Liver (tissue), 9 donors: ENCODE measurements around the gene TTLL4. TPM values are rescaled to one million over a fixed set of nuclear protein-coding genes. Genes with fewer than 3 reads are reported as not detected.

Experiments used
- DNase-seq: peaks from one replicate; pipeline ENCODE4 v3.0.0-alpha.2; 2017; ENCODE audit warnings: low spot score
- H3K27ac ChIP-seq, 2 donors: one replicate each; pipeline ENCODE4 v1.7.0; 2013; ENCODE audit warnings: inconsistent platforms in 2 of 2, low read length in 2 of 2, control low read depth in 1 of 2, low read depth in 1 of 2, mild to moderate bottlenecking in 1 of 2
- H3K27me3 ChIP-seq, 4 donors: one replicate each; pipeline versions ENCODE4 v1.6.1 to v1.7.0; 2013; ENCODE audit warnings: low read length in 3 of 4, inconsistent platforms in 1 of 4, mild to moderate bottlenecking in 1 of 4, moderate library complexity in 1 of 4; ENCODE audit not compliant: control insufficient read depth in 4 of 4, insufficient read depth in 4 of 4
- H3K36me3 ChIP-seq, 4 donors: one replicate each; pipeline versions ENCODE4 v1.6.1 to v1.7.0; 2013; ENCODE audit warnings: low read length in 3 of 4, mild to moderate bottlenecking in 3 of 4, low read depth in 1 of 4, moderate library complexity in 1 of 4; ENCODE audit not compliant: control insufficient read depth in 4 of 4, insufficient read depth in 3 of 4
- H3K4me1 ChIP-seq, 4 donors: one replicate each; pipeline versions ENCODE4 v1.6.1 to v1.7.0; 2013; ENCODE audit warnings: low read length in 3 of 4, mild to moderate bottlenecking in 3 of 4, moderate library complexity in 1 of 4; ENCODE audit not compliant: control insufficient read depth in 4 of 4, insufficient read depth in 4 of 4
- H3K4me3 ChIP-seq, 3 donors: one replicate each; pipeline versions ENCODE4 v1.6.1 to v1.7.0; 2013; ENCODE audit warnings: low read length in 3 of 3, control low read depth in 1 of 3, low read depth in 1 of 3, mild to moderate bottlenecking in 1 of 3
- H3K9ac ChIP-seq, 2 donors: one replicate each; pipeline ENCODE4 v1.7.0; 2013; ENCODE audit warnings: low read length in 2 of 2, mild to moderate bottlenecking in 2 of 2, moderate library complexity in 2 of 2, control low read depth in 1 of 2, low read depth in 1 of 2
- H3K9me3 ChIP-seq, 4 donors: one replicate each; pipeline versions ENCODE4 v1.6.1 to v1.7.0; 2013; ENCODE audit warnings: low read length in 3 of 4; ENCODE audit not compliant: control insufficient read depth in 4 of 4
- ATF3 ChIP-seq: IDR thresholded peaks from 2 replicates; pipeline ENCODE4 v1.6.1; 2016; ENCODE audit warnings: antibody characterized with exemption
- EGR1 ChIP-seq, 2 donors: IDR thresholded peaks; 2 replicates each; pipeline ENCODE4 v1.6.1; 2016 to 2018; ENCODE audit warnings: antibody characterized with exemption in 2 of 2, low read depth in 2 of 2
- FOXA1 ChIP-seq: IDR thresholded peaks from 2 replicates; pipeline ENCODE4 v1.6.1; 2016; ENCODE audit warnings: antibody characterized with exemption
- FOXA2 ChIP-seq: IDR thresholded peaks from 2 replicates; pipeline ENCODE4 v1.6.1; 2016; ENCODE audit warnings: antibody characterized with exemption
- GABPA ChIP-seq, 2 donors: IDR thresholded peaks in 1 of 2; conservative IDR thresholded peaks in 1 of 2; 2 replicates each; pipeline ENCODE4 v1.6.1; 2016; ENCODE audit warnings: antibody characterized with exemption in 2 of 2, mild to moderate bottlenecking in 1 of 2, moderate library complexity in 1 of 2
- HNF4A ChIP-seq, 2 donors: conservative IDR thresholded peaks; 2 replicates each; pipeline ENCODE4 v1.6.1; 2016; ENCODE audit warnings: antibody characterized with exemption in 2 of 2, mild to moderate bottlenecking in 2 of 2
- HNF4G ChIP-seq: IDR thresholded peaks from 2 replicates; pipeline ENCODE4 v1.6.1; 2016; ENCODE audit warnings: antibody characterized with exemption
- JUND ChIP-seq, 2 donors: IDR thresholded peaks; 2 replicates each; pipeline ENCODE4 v1.6.1; 2016; ENCODE audit warnings: antibody characterized with exemption in 2 of 2
- MAX ChIP-seq: IDR thresholded peaks from 2 replicates; pipeline ENCODE4 v1.6.1; 2016; ENCODE audit warnings: antibody characterized with exemption
- NR2F2 ChIP-seq: IDR thresholded peaks from 2 replicates; pipeline ENCODE4 v1.6.1; 2016; ENCODE audit warnings: antibody characterized with exemption
- REST ChIP-seq: IDR thresholded peaks from 2 replicates; pipeline ENCODE4 v1.6.1; 2016; ENCODE audit warnings: antibody characterized with exemption, mild to moderate bottlenecking
- RXRA ChIP-seq, 2 donors: IDR thresholded peaks; 2 replicates each; pipeline ENCODE4 v1.6.1; 2017 to 2018; ENCODE audit warnings: antibody characterized with exemption in 2 of 2, mild to moderate bottlenecking in 1 of 2
- SP1 ChIP-seq: IDR thresholded peaks from 2 replicates; pipeline ENCODE4 v1.6.1; 2018; ENCODE audit warnings: antibody characterized with exemption, mild to moderate bottlenecking
- TAF1 ChIP-seq: conservative IDR thresholded peaks from 2 replicates; pipeline ENCODE4 v1.6.1; 2016; ENCODE audit warnings: antibody characterized with exemption, mild to moderate bottlenecking
- YY1 ChIP-seq: IDR thresholded peaks from 2 replicates; pipeline ENCODE4 v1.6.1; 2016; ENCODE audit warnings: antibody characterized with exemption, mild to moderate bottlenecking
- ZBTB33 ChIP-seq: IDR thresholded peaks from 2 replicates; pipeline ENCODE4 v1.6.1; 2016; ENCODE audit warnings: antibody characterized with exemption
- WGBS: extraction: QIAGEN DNeasy Blood & Tissue Kit; methylation state at CpG from one replicate; pipeline ENCODE4 v1.1.7; 2013; 5-methylcytosine and 5-hydroxymethylcytosine counted together
- polyA plus RNA-seq, 2 donors: library from polyadenylated mRNA; stranded (reverse) in 1 of 2; unstranded in 1 of 2; fragments of 200-250 nt in 1 of 2; fragments of >200 nt in 1 of 2; fragmentation: Nextera tagmentation in 1 of 2; extraction: Ambion mirVana in 1 of 2; gene quantifications; one replicate each; pipeline versions ENCODE4 v1.2.1 to v1.2.3, GENCODE V29; 2013 to 2015
- total RNA-seq, 2 donors: library from RNA; depleted of rRNA; stranded (reverse); fragments of >200 nt; gene quantifications; one replicate each; pipeline ENCODE4 v1.2.3, GENCODE V29; 2014
- donor health status: healthy.
- donor health status: healthy.
- donor health status: healthy.
- donor health status: healthy.
- donor health status: healthy.

Gene TTLL4
- total and polyA plus RNA-seq, 4 donors = 5.7 to 14.0 (median 6.6) TPM

- Histone ChIP-seq H3K4me3 (no peak overlapping the region), H3K9ac (no peak overlapping the region), H3K27me3 (no peaks in the 10 kb centered on the region), H3K9me3 (no peaks in the 10 kb centered on the region), H3K27ac (no peak overlapping the region), H3K4me1 (peaks cover 3 to 14% (median 9%) of the 10 kb centered on the region in 4 donors), H3K36me3 (peaks cover 0 to 3% (median 0%) of the 10 kb centered on the region in 4 donors)
- TF ChIP-seq EGR1 (IDR thresholded peaks at IDR 0.05; ENCODE audit: low read depth in 2 of 2) = no peak
- no peak for DNase-seq
- WGBS = 73% methylated on average over 3 of the region's 3 CpGs
These were observed 8.8 kb downstream of the TTLL4 start for GRCh38 chr2:218719457-218719856.

- Histone ChIP-seq H3K9me3 (no peaks in the 10 kb centered on the region), H3K9ac (no peak overlapping the region), H3K4me1 (peaks cover 3 to 14% (median 9%) of the 10 kb centered on the region in 4 donors), H3K27ac (no peak overlapping the region), H3K27me3 (no peaks in the 10 kb centered on the region), H3K36me3 (peaks cover 0 to 3% (median 0%) of the 10 kb centered on the region in 4 donors), H3K4me3 (no peak overlapping the region)
- no peak for DNase-seq
- no peak for TF ChIP-seq ZBTB33
- no peak for TF ChIP-seq FOXA2
- no peak for TF ChIP-seq HNF4G
- no peak for TF ChIP-seq EGR1 (IDR thresholded peaks at IDR 0.05; ENCODE audit: low read depth in 2 of 2)
- 96% methylated on average over 19 of the region's 19 CpGs for WGBS
These were observed 9.7 kb downstream of the TTLL4 start for GRCh38 chr2:218720048-218721041.

GRCh38 chr2:218721488-218721887 lies 10.9 kb downstream of the TTLL4 start:
- peaks cover 3 to 14% (median 9%) of the 10 kb centered on the region in 4 donors for H3K4me1 ChIP-seq
- no peak for DNase-seq
- TF ChIP-seq SP1 (no peak), HNF4A (conservative IDR thresholded peaks at IDR 0.05) (no peak), GABPA (IDR thresholded peaks at IDR 0.05 in 1 of 2, conservative IDR thresholded peaks at IDR 0.05 in 1 of 2) (no peak), NR2F2 (no peak), JUND (IDR thresholded peaks at IDR 0.05) (no peak), MAX (no peak), REST (no peak), HNF4G (no peak), FOXA2 (no peak), EGR1 (IDR thresholded peaks at IDR 0.05; ENCODE audit: low read depth in 2 of 2) (no peak), ZBTB33 (no peak), ATF3 (no peak), TAF1 (no peak), RXRA (IDR thresholded peaks at IDR 0.05) (no peak), YY1 (no peak), FOXA1 (no peak)

More at GRCh38 chr2:218721488-218721887, 10.9 kb downstream of the TTLL4 start:
- H3K36me3 ChIP-seq = no peaks in the 10 kb centered on the region
- H3K27me3 ChIP-seq = no peaks in the 10 kb centered on the region
- H3K9me3 ChIP-seq = peaks cover 0 to 3% (median under 1%) of the 10 kb centered on the region in 4 donors
- H3K9ac ChIP-seq = no peak overlapping the region
- no peak overlapping the region for H3K27ac ChIP-seq
- no peak overlapping the region for H3K4me3 ChIP-seq
